HCT116 (cell line): ENCODE data around the gene PCDH1. TPM values are rescaled to one million over a fixed set of nuclear protein-coding genes. Genes with fewer than 3 reads are reported as not detected.

Experiments
- ATAC-seq: fragments of 200-7000 bp; cut with Tn5 transposase; 2 replicates; pipeline ENCODE4 v1.9.1; 2020; ENCODE audit warnings: mild to moderate bottlenecking, moderate library complexity
- BruUV-seq: library from RNA; stranded (reverse); fragments of 400-500 nt; replicated peaks from 2 replicates; lab custom pipeline; 2021; lab: Mats Ljungman, UMichigan
- CTCF ChIA-PET: fragments of 300-600 bp; sonication (Branson Sonifier 250); formaldehyde crosslinking; loops from one replicate; lab custom pipeline; 2021; ENCODE audit warnings: antibody characterized with exemption; lab: Charles Lee
- POLR2A ChIA-PET: fragments of 300-600, 350-600 bp; sonication (Branson Sonifier 250); formaldehyde crosslinking; loops from one replicate; lab custom pipeline; 2021; ENCODE audit warnings: antibody characterized with exemption; lab: Charles Lee
- RAD21 ChIA-PET, 2 experiments: fragments of 300-600 bp; sonication (Branson Sonifier 250); formaldehyde crosslinking; loops; one replicate each; lab custom pipeline; 2023; ENCODE audit warnings: low total read pairs in 2 of 2; ENCODE audit not compliant: uncharacterized antibody in 2 of 2, unreplicated experiment in 2 of 2, low non-redundant PET in 1 of 2; lab: Charles Lee
- DNase-seq: peaks from one replicate; pipeline ENCODE4 v3.0.0-alpha.2; 2010; ENCODE audit warnings: low read depth, low spot score
- H2AFZ ChIP-seq: fragments of 200-600 bp; shearing (Covaris generic), sonication (generic); 2 replicates; pipeline ENCODE4 v1.6.1; 2017; ENCODE audit warnings: low read depth, mixed run types, mixed read lengths, antibody characterized with exemption, low read length; ENCODE audit not compliant: poor library complexity, severe bottlenecking
- H3K27ac ChIP-seq: 2 replicates; pipeline ENCODE4 v1.5.1; 2012; ENCODE audit warnings: low read depth, low read length
- H3K27me3 ChIP-seq: fragments of 200-600 bp; sonication (generic); 2 replicates; pipeline ENCODE4 v1.6.1; 2016; ENCODE audit warnings: mixed run types, low read length, mixed read lengths; ENCODE audit not compliant: insufficient read depth
- H3K36me3 ChIP-seq, 2 experiments: fragments of 200-500 bp in 1 of 2; fragments of 200-600 bp in 1 of 2; sonication (Bioruptor generic) in 1 of 2; sonication (generic) in 1 of 2; 2 replicates each; pipeline versions ENCODE4 v1.5.1 to v1.6.1; 2014 to 2016; ENCODE audit warnings: low read length in 2 of 2, inconsistent platforms in 1 of 2, mixed read lengths in 1 of 2, mixed run types in 1 of 2; ENCODE audit not compliant: insufficient read depth in 2 of 2, control insufficient read depth in 1 of 2
- H3K4me1 ChIP-seq, 2 experiments: fragments of 200-600 bp in 1 of 2; sonication (generic) in 1 of 2; 2 replicates each; pipeline versions ENCODE4 v1.5.1 to v1.6.1; 2012 to 2017; ENCODE audit warnings: low read length in 2 of 2, inconsistent platforms in 1 of 2, mild to moderate bottlenecking in 1 of 2, mixed read lengths in 1 of 2, mixed run types in 1 of 2, moderate library complexity in 1 of 2; ENCODE audit not compliant: insufficient read depth in 2 of 2, control insufficient read depth in 1 of 2
- H3K4me2 ChIP-seq: fragments of 200-600 bp; sonication (generic); 2 replicates; pipeline ENCODE4 v1.6.1; 2017; ENCODE audit warnings: mixed run types, low read length, mixed read lengths
- H3K4me3 ChIP-seq, 2 experiments: fragments of 200-600 bp in 1 of 2; sonication (generic) in 1 of 2; replicated peaks in 1 of 2; 2 replicates each; pipeline ENCODE4 v1.5.1; 2011 to 2016; ENCODE audit warnings: low read length in 2 of 2, control low read depth in 1 of 2, low read depth in 1 of 2, mild to moderate bottlenecking in 1 of 2, mixed read lengths in 1 of 2, mixed run types in 1 of 2
- H3K79me2 ChIP-seq: fragments of 200-600 bp; sonication (generic); 2 replicates; pipeline ENCODE4 v1.6.1; 2017; ENCODE audit warnings: mild to moderate bottlenecking, mixed run types, low read length, moderate library complexity, mixed read lengths; ENCODE audit not compliant: insufficient read depth
- H3K9ac ChIP-seq: fragments of 200-600 bp; sonication (generic); 2 replicates; pipeline ENCODE4 v1.6.1; 2016; ENCODE audit warnings: low read length, mixed read lengths
- H3K9me2 ChIP-seq: fragments of 200-600 bp; sonication (generic), shearing (Covaris generic); 2 replicates; pipeline ENCODE4 v1.6.1; 2017; ENCODE audit warnings: mixed run types, mild to moderate bottlenecking, moderate library complexity; ENCODE audit not compliant: insufficient read depth
- H3K9me3 ChIP-seq, 2 experiments: fragments of 200-500 bp in 1 of 2; fragments of 200-600 bp in 1 of 2; sonication (Bioruptor generic) in 1 of 2; sonication (generic) in 1 of 2; 2 replicates each; pipeline ENCODE4 v1.6.1; 2014 to 2017; ENCODE audit warnings: low read length in 2 of 2, mixed read lengths in 2 of 2, inconsistent platforms in 1 of 2, low read depth in 1 of 2, mild to moderate bottlenecking in 1 of 2, mixed run types in 1 of 2, moderate library complexity in 1 of 2; ENCODE audit not compliant: control insufficient read depth in 1 of 2, insufficient read depth in 1 of 2
- H4K20me1 ChIP-seq: fragments of 200-600 bp; sonication (generic), shearing (Covaris generic); 2 replicates; pipeline ENCODE4 v1.6.1; 2017; ENCODE audit warnings: mixed run types, mild to moderate bottlenecking, moderate library complexity; ENCODE audit not compliant: insufficient read depth
- ATF3 ChIP-seq: IDR thresholded peaks from 2 replicates; pipeline ENCODE4 v1.6.1; 2012
- CEBPB ChIP-seq: IDR thresholded peaks from 2 replicates; pipeline ENCODE4 v1.6.1; 2012; ENCODE audit warnings: low read depth
- EGR1 ChIP-seq: IDR thresholded peaks from 2 replicates; pipeline ENCODE4 v1.6.1; 2012; ENCODE audit warnings: low read depth
- ELF1 ChIP-seq: IDR thresholded peaks from 2 replicates; pipeline ENCODE4 v1.6.1; 2012; ENCODE audit warnings: low read depth, borderline replicate concordance
- EZH2 ChIP-seq: fragments of 200-600 bp; sonication (generic); IDR thresholded peaks from 2 replicates; pipeline ENCODE4 v1.6.1; 2017; ENCODE audit warnings: antibody characterized with exemption, mixed run types
- JUND ChIP-seq: IDR thresholded peaks from 2 replicates; pipeline ENCODE4 v1.6.1; 2012
- MAX ChIP-seq: IDR thresholded peaks from 2 replicates; pipeline ENCODE4 v1.6.1; 2012
- POLR2A ChIP-seq: IDR thresholded peaks from 2 replicates; pipeline ENCODE4 v1.7.0; 2011; ENCODE audit warnings: borderline replicate concordance; ENCODE audit not compliant: insufficient read depth, insufficient read length; ENCODE audit errors: extremely low read depth
- POLR2AphosphoS5 ChIP-seq: IDR thresholded peaks from 2 replicates; pipeline ENCODE4 v1.6.1; 2011; ENCODE audit warnings: mild to moderate bottlenecking, low read depth, low read length, moderate library complexity
- RAD21 ChIP-seq: IDR thresholded peaks from 2 replicates; pipeline ENCODE4 v1.6.1; 2012; ENCODE audit warnings: low read depth, mild to moderate bottlenecking
- SIN3A ChIP-seq: IDR thresholded peaks from 2 replicates; pipeline ENCODE4 v1.6.1; 2012; ENCODE audit warnings: low read depth
- SRF ChIP-seq: IDR thresholded peaks from 2 replicates; pipeline ENCODE4 v1.6.1; 2012; ENCODE audit warnings: low read depth
- TCF7L2 ChIP-seq: IDR thresholded peaks from 2 replicates; pipeline ENCODE4 v1.7.0; 2011; ENCODE audit warnings: borderline replicate concordance, inconsistent platforms; ENCODE audit not compliant: insufficient read depth, insufficient read length; ENCODE audit errors: extremely low read depth
- YY1 ChIP-seq: IDR thresholded peaks from 2 replicates; pipeline ENCODE4 v1.6.1; 2011; ENCODE audit warnings: low read length, low read depth, moderate library complexity, mild to moderate bottlenecking; ENCODE audit not compliant: insufficient replicate concordance; ENCODE audit errors: extremely low read depth
- ZBTB33 ChIP-seq: IDR thresholded peaks from 2 replicates; pipeline ENCODE4 v1.6.1; 2011; ENCODE audit warnings: mild to moderate bottlenecking, low read length, moderate library complexity; ENCODE audit not compliant: insufficient replicate concordance; ENCODE audit errors: extremely low read depth
- intact Hi-C: fragments of 100-400 bp; cut with micrococcal nuclease; formaldehyde crosslinking; loops from 2 replicates; pipeline ENCODE4 v1.10.0; 2022
- total RNA-seq: library from RNA; stranded (reverse); gene quantifications from one replicate; pipeline ENCODE4 v1.2.1, GENCODE V29; 2021; ENCODE audit not compliant: unreplicated experiment

Gene PCDH1
- total RNA-seq, 1 experiment from 2014 or later, result 24.2 TPM

GRCh38 chr5:141908796-141909195 is 30.6 kb upstream of the PCDH1 start:
- BruUV-seq, result no TSS peak
- H4K20me1 ChIP-seq, result no peaks in the 10 kb centered on the region
- no peak for TF ChIP-seq ZBTB33
- TF ChIP-seq TCF7L2, result no peak
- no peak for TF ChIP-seq SIN3A
- TF ChIP-seq MAX, result no peak
- TF ChIP-seq POLR2AphosphoS5, result no peak
- no peak for TF ChIP-seq SRF
- no peak for TF ChIP-seq JUND
- no peak for TF ChIP-seq EGR1
- TF ChIP-seq POLR2A, result no peak
- no peak for TF ChIP-seq ELF1
- TF ChIP-seq EZH2, result no peak
- no peak for TF ChIP-seq RAD21
- no peak for TF ChIP-seq CEBPB
- TF ChIP-seq YY1, result no peak
- TF ChIP-seq ATF3, result no peak
- no peaks in the 10 kb centered on the region; a peak in 1 of 4 replicates for H3K4me1 ChIP-seq
- H3K9me3 ChIP-seq, result no peaks in the 10 kb centered on the region
- no peak overlapping the region for H2AFZ ChIP-seq
- no peaks in the 10 kb centered on the region for H3K27me3 ChIP-seq
- H3K79me2 ChIP-seq, result no peaks in the 10 kb centered on the region
- ATAC-seq (no peak), DNase-seq (no peak)
- no peaks in the 10 kb centered on the region for H3K9me2 ChIP-seq
- H3K27ac ChIP-seq, result no peak overlapping the region
- RAD21 ChIA-PET, result no interaction called here
- no peaks in the 10 kb centered on the region for H3K36me3 ChIP-seq
- CTCF ChIA-PET, result no interaction called here
- intact Hi-C loops, result no loop called here
- H3K9ac ChIP-seq, result no peak overlapping the region
- H3K4me2 ChIP-seq, result no peak overlapping the region
- H3K4me3 ChIP-seq, result no peak overlapping the region
- POLR2A ChIA-PET, result no interaction called here
